NCI-H345 (cell line): ENCODE data around the gene B4GALNT3.

Experiments used
- DNase-seq: peaks from one replicate; lab custom pipeline; 2025; lab: John Stamatoyannopoulos, UW

Gene B4GALNT3

DNA sequence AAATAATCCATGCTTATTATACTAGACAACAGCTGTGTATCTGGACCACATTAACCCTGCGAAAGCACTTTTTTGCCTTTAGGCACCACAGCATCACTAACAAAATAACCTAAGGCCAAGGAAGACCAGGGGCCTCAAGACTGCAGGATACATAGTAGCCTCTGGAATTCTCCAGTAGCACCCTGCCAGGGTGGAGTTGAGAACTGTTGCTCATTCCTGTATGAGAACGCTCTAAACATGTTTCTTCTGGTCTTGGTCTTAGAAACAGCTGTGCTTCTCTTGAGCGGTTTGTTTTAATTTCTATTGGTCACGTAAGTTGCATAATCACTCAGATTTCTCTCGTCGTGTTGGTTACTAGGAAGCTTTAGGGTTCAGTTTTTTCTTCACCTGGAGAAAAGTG lies 7.9 kb downstream of the B4GALNT3 start:
- DNase-seq, result no peak

DNA sequence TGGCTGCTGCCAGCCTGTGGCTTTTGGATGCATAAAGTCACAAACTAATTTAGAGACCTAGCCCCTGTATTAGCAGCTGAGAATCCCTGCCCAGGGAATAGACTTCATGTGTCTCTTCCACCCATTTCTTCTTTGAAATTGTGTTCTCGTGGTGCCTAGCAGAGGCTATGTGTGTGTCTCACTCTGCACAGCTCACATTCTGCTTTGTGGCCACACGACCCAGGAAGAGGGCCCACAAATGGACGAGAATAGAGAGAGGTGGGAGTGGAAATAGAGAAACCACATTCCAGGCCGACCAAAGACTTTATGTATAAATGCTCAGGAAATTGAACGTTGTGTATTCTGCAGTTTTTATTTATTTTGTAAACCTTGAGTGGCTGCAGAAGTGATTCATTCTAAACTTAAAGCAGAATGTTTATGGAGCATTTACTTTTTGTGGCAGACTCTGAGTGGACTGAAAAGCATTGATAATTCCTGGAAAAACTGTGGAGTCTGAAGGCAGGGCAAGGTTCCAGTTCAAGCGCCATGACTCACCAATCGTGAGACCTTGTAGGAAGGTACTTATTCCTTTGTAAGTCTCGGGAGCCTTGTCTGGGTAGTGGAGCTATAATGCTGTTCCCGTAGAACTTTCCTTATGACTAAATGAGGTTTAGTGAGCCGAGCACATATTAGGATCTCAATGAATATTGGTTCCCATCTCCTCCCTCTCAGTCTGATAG lies 9.1 kb downstream of the B4GALNT3 start:
- DNase-seq, result no peak

DNA sequence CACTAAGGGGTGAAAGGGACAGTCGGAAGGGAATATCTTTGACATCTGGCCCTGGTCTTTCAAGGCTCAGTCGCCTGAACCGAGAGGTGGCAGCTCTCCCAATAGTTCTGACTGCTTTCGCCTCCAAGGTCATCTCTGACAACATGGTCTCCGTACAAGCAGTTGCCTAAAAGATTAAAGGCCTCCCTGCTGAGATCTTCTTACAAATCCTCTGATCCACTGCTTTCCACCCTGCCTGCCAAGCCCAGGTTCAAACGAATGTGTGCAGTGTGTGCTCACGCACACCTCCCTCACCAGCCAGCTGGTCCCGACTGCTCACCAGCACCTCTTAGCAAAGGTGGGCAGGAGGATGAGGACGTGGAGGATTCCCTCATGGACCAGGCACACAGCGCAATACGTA lies 10.4 kb downstream of the B4GALNT3 start:
- DNase-seq, result no peak

DNA sequence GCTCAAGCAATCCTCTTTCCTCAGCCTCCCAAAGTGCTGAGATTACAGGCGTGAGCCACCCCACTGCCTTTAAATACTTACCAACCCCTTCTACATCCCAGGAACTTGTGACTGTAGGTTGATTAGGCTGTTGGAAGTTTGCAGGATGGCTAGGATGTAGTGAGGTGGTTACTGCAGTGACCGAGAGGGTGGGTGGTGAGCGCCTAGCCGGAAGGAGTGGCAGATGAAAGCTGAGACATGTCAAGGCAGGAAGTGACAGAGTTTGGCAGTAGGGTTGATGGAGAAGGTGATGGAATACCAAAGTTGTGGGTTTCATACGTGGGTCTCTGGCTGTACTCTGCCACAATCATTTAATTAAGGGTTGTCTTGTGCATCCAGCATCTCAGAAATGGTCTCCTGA lies 13.5 kb downstream of the B4GALNT3 start:
- DNase-seq, result no peak

GRCh38 chr12:473863-474577 lies 14.3 kb downstream of the B4GALNT3 start:
- no peak for DNase-seq

DNA sequence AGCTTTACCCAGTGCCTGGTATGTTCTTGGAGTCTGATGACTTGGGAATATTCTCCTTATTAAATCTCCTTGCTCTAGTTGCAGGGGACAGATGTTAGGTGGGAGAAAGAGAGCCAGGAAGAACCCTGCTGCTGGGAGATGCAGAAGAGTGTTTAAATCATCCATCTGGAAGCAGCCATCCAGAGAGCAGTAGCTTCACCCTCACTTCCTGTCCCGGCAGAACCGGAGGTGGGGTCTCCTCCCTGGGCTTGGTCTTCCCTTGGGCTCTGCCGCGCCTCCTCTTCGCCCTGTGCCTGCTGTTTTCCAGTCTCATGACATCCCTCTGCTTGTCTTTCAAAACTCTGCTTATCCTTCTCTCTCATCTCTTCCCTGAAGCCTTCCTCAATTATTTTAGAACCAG lies 15.5 kb downstream of the B4GALNT3 start:
- no peak for DNase-seq

DNA sequence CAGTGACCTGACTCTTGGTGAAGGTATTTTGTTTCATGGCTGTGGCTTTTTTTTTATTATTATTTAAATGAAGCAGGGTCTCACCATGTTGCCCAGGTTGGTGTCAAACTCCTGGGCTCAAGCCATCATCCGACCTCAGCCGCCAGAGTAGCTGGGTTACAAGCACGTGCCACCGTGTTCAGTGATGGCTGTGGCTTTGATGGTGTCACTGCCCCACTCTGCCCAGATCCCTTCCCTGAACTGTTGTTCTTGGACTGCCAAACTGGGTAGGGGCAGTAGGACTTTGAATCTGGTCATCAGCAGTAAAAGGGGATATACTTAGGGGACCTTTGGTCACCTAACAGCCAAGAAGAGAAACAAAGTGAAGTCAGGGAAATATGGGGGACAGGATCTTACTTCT lies 19.4 kb downstream of the B4GALNT3 start:
- no peak for DNase-seq

GRCh38 chr12:480831-481816 lies 21.4 kb downstream of the B4GALNT3 start:
- peak; percentile 34 for DNase-seq

DNA sequence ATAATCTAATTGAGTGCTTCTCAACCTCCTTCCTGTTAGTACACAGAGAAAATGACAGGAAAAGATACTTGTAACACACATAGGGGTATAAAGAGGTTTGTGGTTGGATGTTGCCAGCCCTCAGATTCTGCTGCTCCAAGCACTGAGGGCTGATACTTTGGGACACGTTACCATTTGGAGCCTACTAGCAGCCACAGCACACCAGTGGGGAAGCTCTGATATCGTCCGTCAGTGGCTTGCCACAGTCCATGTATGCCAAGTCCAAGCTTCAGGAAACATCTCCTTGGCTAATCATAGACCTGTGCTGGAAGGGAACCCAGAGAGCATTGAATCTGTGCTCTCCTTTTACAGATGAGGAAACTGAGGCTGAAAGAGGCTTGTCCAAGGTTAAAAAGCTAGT lies 22.3 kb downstream of the B4GALNT3 start:
- no peak for DNase-seq

DNA sequence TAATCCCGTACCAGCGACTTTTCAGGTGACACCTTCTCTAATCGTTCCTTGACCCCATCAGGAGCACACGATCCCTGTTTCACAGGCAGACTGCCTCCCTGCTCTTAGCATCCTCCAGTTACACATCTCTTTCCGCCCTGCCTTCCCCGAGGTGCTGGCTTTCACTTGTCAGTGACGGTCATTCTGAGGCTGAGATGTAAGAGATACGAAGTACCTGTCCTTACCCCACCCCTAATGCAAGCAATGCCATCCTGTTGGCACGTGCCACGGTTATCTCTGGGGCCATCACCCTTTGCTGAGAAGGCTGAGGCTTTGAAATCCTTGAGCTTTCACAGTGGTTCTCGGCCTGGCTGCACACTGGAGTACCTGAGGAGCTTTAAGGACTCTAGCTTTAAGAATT lies 24.4 kb downstream of the B4GALNT3 start:
- DNase-seq, result no peak

DNA sequence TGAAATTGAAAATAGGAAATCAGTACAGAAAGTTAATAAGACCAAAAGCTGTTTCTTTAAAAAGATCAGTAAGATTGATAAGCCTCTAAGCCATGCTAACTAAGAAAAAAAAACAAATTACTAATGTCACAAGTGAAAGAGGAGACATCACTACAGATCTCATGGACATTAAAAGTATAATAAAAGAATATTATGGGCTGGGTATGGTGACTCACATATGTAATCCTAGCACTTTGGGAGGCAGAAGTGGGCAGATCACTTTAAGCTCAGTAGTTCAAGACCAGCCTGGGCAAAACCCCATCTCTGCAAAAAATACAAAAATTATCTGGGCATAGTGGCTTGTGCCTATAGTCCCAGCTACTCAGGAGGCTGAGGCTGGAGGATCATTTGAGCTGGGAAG lies 30.5 kb downstream of the B4GALNT3 start:
- no peak for DNase-seq

DNA sequence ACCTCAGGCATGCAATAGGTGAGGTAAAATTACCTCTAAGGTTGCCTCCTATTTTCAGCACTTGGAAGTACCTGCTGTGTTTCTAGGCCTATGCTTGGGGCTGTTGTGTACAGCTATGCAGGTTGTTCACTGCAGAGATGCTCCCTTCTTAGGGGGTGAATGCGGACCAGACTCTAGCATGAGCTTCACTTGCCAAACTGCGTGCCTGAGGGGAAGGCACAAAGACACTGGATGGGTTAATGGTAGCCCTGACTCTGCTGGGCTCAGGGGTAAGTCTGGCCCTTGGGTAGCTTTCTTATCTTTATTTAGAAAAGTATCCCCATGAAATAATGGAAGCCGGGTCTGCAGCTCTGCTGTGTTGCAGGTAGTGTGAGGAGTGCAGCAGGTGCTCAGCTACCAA lies 35.7 kb downstream of the B4GALNT3 start:
- no peak for DNase-seq

- DNase-seq, result no peak
These were observed 37.0 kb downstream of the B4GALNT3 start for GRCh38 chr12:496736-497135.

DNA sequence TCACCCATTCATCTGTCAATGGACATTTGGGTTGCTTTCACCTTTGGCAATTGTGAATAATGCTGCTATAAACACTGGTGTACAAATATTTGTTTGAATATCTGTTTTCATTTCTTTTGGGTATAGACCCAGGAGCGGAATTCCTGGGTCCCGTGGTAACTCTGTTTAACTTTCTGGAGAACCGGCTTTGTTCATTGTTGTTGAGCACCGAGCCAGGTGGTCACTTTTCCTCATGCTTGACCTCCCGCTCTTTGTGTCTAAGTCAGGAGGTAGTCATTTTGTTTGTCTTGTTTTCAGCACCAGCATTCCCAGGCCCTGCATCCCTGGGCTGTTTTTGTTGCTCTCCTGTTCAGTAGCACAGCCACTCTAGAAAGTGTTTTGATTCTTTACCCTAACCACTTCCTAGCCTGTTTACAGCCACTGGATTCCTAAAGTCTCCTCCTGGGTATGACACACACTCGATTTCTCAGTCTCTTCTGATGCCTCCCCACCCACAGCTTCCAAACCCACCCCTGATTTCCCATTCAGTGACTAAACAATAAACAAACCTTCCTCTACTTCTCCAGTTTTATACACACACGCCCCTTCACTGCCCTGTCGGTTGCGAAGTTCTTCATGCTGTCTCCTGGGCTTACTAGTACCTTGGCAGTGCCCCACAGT lies 37.9 kb downstream of the B4GALNT3 start:
- no peak for DNase-seq

GRCh38 chr12:499837-500458 lies 40.2 kb downstream of the B4GALNT3 start:
- no peak for DNase-seq

DNA sequence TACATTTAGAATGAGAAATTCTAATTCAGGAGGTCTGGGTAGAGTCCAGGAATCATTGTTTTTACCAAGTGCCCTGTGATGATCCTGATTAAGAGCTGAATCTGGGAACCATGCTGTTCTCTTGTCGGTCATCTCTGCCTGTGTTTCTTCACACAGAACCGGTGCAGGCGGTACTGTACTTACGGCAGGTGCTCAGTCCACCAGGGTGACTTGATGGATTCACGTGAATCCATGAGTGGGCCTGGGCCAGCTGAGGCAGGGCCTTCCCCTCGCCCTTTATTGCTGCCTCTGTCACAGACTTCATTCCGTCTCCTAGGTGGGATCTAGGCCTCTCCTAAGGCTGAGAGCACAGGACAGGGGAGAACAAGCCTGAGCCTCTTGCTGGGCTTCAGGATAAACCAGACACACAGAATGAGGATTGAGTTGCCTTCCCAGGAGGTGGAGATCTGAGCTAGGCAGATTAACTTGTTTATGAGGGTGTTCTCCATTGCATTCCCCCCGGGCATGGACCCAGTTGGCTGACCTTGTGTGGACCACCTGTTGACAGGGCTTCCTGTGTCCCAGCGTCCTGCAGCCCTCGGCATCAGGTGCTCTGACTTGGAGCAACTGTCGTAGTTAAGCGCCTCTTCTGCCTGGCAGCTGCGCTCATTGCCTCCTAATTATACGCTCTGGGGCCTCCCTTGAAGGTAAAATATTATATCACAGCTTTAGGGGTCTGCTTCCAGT lies 42.1 kb downstream of the B4GALNT3 start:
- DNase-seq, result peak; percentile 51

- no peak for DNase-seq
These were observed 43.5 kb downstream of the B4GALNT3 start for GRCh38 chr12:503111-503761.

GRCh38 chr12:505221-505620 lies 45.5 kb downstream of the B4GALNT3 start:
- DNase-seq, result no peak

GRCh38 chr12:507391-507796 lies 47.7 kb downstream of the B4GALNT3 start:
- DNase-seq, result no peak

DNA sequence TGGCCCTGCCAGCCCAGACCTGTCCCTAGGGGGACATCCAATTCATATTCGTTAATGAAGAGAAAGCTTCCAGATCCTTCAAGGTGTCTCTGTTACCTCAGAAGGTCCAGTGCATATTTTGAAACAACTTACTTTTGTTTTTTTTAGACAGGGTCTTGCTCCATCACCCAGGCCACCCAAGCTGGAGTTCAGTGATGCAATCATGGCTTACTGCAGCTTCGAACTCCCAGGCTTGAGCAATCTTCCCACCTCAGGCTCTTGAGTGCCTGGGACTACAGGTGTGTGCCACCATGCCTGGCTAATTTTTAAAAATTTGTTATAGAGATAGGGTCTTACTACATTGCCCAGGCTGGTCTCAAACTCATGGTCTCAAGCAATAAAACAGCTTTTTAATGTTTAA lies 48.4 kb downstream of the B4GALNT3 start:
- DNase-seq, result no peak
